Measurements from ENCODE around the gene PITPNM3. TPM values are rescaled to one million over a fixed set of nuclear protein-coding genes. Genes with fewer than 3 reads are reported as not detected.
A peak's percentile ranks its signal among the peaks of the same experiment; 100 is the strongest.

Gene PITPNM3
- total RNA-seq, 1 experiment from 2014 or later = 1.5 TPM

- peak; percentile 46 for DNase-seq (ENCODE audit: low read depth)
Measured at GRCh38 chr17:6413065-6413464, 143.3 kb downstream of the PITPNM3 start.

- no peak for DNase-seq (ENCODE audit: low read depth)
Measured at GRCh38 chr17:6408735-6409134, 147.6 kb downstream of the PITPNM3 start.

DNA sequence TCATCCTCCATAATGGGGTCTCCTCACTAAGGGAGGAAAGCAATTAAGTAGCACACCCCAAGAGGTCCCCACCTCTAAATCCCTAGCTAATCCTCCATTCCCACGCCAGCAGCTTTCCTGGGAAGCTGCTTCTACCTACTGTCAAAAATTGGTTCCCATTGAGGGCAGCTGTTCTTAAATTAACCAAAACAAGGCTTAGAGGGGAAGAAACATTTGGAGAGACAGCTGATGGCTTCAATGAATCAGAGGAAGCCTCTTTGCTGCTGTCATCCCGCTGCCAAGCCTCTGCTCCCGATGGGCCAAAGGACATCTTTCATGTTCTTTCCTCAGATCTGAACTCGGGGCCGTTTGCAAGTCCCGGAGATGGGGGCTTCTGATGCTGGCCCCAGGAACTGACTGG is 148.1 kb downstream of the PITPNM3 start:
- DNase-seq (ENCODE audit: low read depth) = peak; percentile 52

DNA sequence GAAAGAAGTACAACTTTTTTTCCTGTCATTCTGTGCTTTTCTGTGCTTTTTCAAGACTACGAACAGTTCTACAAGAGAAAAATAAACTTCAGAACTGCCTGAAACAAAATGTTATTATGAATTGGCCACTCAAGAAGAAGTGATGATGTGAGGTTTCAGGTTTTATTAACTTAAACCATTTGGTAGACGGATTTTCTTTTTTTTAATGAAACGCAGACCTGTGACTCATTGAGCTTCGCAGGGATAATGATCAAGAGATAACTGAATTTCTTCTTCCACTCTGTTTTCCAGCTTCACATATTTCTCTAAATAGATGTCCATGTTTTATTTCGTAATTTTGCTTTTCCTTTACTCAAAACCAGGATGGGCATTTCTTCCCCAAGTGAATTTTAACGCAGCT is 154.1 kb downstream of the PITPNM3 start:
- no peak for DNase-seq (ENCODE audit: low read depth)

Other genes with a start within 250 kb of the PITPNM3 start
- not detected in 2 replicates for gene AIPL1, start 121.4 kb downstream of the PITPNM3 start, total RNA-seq (2014; rRNA removed)
- 91.4 and 94.6 TPM in 2 replicates for gene PIMREG, start 112.1 kb downstream of the PITPNM3 start, total RNA-seq (2014; rRNA removed)
- gene KIAA0753, start 84.2 kb upstream of the PITPNM3 start, total RNA-seq (2014; rRNA removed) = 9.9 and 12.8 TPM in 2 replicates
- gene TXNDC17, start 84.5 kb upstream of the PITPNM3 start, total RNA-seq (2014; rRNA removed) = 226 and 251 TPM in 2 replicates
- 7.4 and 9.6 TPM in 2 replicates for gene MED31, start 95.0 kb upstream of the PITPNM3 start, total RNA-seq (2014; rRNA removed)
- gene C17orf100, start 95.2 kb upstream of the PITPNM3 start, total RNA-seq (2014; rRNA removed) = 0.45 and 0.92 TPM in 2 replicates
- not detected in 2 replicates for gene SLC13A5, start 156.8 kb upstream of the PITPNM3 start, total RNA-seq (2014; rRNA removed)
- gene XAF1, start 199.5 kb upstream of the PITPNM3 start, total RNA-seq (2014; rRNA removed) = 3.0 and 6.7 TPM in 2 replicates
- gene FBXO39, start 219.7 kb upstream of the PITPNM3 start, total RNA-seq (2014; rRNA removed) = not detected in 2 replicates